GM21619 (cell line): ENCODE results near the gene TMEM184C.

Source experiments
- ATAC-seq: cut with Tn5 transposase; IDR thresholded peaks from one replicate; pipeline ENCODE4 v1.9.1; 2021; ENCODE audit not compliant: unreplicated experiment

Gene TMEM184C

GRCh38 chr4:147599206-147599605, 18.0 kb upstream of the TMEM184C start:
- ATAC-seq, result no peak

DNA sequence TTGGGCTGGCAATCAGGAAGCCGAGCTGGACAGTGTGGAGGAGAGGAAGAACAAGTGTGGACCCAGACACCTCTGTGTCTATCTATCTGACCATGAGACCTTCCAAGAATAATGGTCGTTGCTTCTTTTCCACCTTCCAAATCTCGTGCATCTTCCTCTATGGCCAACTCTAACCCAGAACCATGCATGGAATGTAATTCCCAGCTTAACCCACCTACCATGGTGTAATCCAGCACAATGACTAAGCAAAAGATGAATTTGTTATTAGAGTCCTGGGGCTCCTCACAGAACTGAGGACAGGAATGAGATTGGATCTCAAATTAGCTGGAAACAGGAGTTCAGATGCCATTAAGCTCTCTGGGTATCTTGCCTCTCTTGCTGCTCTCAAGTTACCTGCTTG, 17.4 kb upstream of the TMEM184C start:
- ATAC-seq, result no peak

- no peak for ATAC-seq
These were observed 11.7 kb upstream of the TMEM184C start for GRCh38 chr4:147605499-147605898.

DNA sequence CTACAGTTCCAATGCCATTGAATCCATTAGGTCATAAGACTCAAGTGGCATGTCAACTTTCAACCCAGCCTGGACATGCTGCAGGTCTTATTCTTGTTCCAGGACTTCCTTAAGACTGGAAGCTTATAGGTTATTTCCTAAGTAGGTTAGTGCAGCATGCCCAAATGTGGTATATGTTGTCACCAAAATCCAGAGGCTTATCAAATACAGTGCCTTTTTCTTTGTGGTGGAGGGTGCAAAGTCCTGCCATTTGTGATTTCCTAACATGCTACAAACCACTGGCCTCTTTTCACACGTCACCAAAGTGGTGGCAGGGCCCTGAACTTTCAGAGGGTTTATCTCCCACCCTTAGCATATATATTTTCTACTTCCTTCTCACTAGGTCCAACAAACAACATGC, 9.7 kb upstream of the TMEM184C start:
- ATAC-seq, result no peak

DNA sequence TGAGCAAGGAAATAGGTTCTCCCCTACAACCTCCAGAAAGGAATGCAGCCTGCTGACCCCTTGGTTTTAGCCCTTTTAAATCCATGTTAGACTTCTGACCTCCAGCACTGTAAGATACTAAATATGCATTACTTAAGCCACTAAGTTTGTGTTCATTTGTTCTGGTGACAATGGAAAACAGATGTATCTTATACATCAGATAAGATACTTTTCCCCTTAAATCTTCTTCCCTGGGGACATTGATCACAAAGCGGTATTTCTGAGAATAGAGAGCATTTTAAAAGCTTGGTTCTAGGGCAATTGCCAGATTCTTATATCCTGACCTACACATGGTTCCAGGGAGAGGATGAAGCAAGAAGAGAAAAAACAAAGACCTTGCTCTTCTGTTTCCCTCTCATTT, 6.5 kb upstream of the TMEM184C start:
- no peak for ATAC-seq

DNA sequence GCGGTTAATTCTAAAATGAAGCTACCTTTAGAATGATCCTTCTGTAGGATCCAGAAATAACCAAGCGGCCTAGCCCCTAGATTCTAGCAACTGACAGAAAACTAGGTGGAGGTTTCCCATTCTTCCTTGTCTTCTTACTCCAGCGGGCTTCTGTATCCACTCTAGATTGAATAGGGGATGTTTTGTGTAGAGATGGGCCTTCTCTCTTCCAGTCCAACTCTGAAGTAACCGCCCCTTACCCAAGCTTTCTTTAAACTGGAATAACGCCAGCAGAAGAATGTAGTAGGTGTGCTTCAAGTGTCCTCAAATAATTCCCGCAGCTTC, 386 bp upstream of the TMEM184C start:
- peak; percentile 4 for ATAC-seq

GRCh38 chr4:147617841-147618691, 869 bp downstream of the TMEM184C start:
- ATAC-seq, result peak; percentile 11

DNA sequence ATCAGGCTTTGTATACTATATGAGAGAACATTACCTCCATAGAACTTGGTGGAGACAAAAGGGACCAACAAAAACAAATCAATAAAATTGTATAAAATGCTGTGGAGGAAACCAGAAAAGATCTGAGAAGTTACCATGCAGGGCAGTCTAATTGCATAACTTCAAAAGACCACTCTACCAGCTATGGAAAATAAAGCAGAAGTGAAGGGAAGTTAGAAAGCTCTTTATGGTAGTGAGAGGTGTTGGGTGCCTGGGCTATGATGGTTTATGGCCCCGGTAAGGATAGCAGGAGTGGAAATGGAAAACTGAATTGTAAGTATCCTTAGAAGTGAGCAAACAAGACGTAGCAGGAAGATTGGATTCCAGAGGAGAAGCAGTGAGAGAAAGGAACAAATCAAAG, 3.1 kb downstream of the TMEM184C start:
- ATAC-seq, result no peak

GRCh38 chr4:147625733-147626132, 8.5 kb downstream of the TMEM184C start:
- ATAC-seq, result no peak

DNA sequence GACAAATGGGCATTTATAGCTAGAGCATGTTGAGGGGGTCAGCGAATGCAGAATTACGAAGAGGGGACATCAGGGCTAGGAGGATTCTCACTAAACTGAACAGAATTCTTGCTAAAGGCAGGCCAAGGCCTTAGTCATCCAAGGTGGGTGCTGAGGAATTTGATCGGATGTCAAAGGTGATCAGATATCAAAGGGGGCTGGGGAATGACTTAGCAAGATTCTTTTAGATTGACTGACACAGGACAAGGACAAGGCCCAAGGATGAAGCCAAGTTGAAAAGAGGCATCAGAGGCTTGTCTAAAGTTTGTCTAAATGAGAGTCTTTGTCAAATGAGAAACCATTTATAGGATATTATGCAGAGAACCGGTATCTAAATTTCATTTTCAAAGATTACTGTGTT, 9.7 kb downstream of the TMEM184C start:
- no peak for ATAC-seq

DNA sequence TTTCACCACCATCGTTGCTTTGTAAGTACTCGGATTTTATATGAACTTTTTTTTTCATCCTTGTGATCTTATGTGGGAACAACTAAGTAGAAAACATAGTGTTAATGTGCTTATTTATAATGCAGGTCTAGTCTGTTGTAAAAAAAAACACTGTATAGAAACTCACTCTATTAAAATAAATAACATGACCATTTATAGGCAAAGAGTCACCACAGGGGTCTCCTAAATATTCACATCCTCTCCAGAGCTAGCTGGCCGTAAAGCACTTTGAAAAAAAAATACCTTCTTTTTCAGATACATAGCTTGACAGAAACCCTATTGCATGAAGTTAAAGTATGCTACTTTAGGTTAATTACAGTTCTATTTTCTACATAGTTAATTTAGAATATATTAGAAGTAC, 11.2 kb downstream of the TMEM184C start:
- no peak for ATAC-seq

DNA sequence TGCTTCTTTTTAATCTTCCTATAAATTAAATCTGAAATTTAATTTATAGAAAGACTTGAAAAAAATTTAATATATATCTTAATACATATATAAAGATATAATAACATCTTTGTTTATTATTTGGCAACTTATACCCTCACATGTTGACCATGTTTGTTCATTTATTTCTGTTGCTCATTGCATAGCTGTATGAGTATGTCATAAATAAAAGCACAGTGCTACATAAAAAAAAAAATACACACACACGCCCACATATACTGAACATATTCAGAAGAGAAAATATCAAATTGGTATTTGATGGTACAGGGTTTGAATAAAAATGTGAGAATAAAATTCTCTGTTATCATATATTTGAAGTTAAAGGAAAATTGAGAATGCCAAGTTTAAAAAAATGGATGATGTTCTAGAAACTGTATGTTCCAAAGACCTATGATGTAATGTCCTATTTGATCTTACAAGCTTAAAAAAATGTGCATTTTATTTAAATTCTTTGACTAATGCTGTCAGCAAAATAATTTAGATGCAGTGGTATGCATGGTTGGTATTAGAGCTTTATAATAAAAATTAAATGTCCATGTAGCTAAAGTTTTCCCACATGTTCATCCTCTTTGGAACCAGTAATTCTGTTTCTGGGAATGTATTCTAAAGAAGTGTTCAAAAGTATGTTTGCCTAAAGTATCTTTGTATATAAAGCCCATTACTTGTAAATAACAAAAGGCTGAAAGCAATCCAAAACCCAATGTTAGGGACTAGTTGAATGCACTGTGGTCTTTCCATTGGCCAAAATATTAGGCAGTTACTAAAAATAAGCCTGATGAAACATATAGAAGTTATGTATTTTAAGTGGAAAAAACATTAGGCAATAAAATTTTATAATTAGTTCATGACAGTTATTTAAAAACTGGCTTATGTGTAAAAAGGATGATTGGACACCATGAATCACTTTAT, 12.9 kb downstream of the TMEM184C start:
- no peak for ATAC-seq

DNA sequence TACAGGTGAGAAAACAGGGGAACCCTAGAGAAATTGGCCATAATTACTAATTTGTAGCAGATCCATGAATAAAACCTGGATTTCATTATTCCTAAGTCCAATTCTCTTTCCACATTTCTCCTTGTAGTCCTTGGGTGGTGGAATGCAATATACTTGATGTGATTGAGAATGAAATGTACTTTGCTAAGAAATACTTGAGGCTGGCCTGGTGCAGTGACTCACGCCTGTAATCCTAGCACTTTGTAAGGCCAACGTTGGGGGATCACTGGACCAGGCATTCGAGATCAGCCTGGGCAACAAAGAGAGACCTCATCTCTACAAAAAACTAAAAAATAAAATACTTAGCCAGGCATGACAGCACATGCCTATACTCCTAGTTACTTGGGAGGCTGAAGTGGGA, 15.9 kb downstream of the TMEM184C start:
- no peak for ATAC-seq

- ATAC-seq, result no peak
These were observed 16.4 kb downstream of the TMEM184C start for GRCh38 chr4:147633643-147634042.

- ATAC-seq, result no peak
These were observed 18.2 kb downstream of the TMEM184C start for GRCh38 chr4:147635348-147635747.

DNA sequence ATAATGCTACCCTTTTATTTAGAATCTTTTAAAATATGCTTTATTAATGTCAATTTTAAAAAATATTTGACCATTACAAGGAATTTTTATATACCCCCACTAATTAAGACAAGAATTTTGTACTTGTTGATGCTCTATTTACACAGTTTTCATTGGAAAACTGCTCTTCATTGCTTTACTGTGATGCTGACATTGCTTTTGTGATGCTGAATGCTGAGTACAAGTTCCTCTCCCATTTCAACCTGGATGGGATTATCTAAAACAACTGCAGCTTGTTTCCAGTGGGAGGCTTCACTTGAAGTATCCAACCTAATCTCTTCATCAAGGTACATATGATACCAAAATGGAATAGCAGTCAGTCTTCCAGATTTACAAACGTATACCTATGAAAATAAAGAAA, 21.2 kb downstream of the TMEM184C start:
- no peak for ATAC-seq

DNA sequence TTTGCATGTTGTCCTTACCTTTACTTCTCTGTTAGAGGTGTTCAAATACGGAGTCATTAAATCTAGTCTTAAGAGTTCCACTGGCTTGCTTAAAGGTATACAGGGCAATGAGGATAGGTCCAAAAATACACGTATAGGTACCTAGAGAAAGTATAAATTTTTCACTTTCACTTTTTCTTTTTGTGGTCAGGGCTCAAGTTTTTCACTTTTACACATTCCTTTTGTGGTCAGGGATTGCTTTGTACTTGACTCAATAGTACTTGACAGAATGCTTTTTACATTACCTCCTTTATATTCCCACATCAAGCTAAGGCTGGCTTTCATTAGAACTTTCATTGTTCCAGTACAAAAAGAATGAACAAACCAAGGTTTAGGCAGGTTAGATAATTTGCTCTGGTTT, 21.7 kb downstream of the TMEM184C start:
- no peak for ATAC-seq

DNA sequence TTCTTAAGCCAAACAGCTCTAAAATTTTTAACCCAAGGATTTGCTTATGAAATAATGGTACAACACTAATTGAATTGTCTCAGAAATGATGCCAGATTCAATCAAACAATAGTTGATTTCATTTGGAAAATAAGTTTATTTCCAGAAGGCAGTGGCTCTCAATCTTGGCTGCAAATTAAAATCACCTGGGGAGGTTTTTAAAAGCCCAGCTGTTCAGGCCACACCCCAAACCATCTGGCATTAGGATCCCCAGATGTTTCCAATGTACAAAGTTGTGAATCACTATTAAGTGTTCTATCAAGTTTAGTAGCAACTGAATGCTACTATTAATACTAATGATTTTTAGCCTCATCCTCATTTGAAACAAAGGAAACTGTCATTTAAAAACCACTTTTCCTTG, 22.2 kb downstream of the TMEM184C start:
- ATAC-seq, result no peak

GRCh38 chr4:147640331-147640730, 23.1 kb downstream of the TMEM184C start:
- ATAC-seq, result no peak

GRCh38 chr4:147643616-147644015, 26.4 kb downstream of the TMEM184C start:
- no peak for ATAC-seq

DNA sequence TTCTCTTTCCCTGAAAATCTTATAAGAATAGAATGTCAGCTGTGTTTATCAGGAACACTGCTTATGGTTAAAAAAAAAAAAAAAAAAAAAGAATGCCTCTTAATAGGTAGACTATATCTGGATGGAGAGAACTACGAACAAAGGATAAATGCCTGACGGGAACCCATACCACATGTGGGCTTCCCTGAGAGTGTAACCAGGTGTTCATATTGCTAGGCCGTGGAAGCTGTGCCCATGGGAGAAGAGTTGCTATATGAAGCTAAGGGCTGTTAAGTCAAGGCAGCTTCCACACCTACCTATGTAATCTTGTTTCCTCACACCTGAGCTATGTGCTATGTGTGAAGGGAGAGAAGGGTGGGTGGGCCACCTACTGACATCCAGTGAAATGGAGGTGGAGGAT, 27.3 kb downstream of the TMEM184C start:
- no peak for ATAC-seq

- ATAC-seq, result no peak
These were observed 27.9 kb downstream of the TMEM184C start for GRCh38 chr4:147645099-147645498.
